22Rv1 (cell line): ENCODE data around the gene FRMPD2.

Source experiments
- H3K27ac ChIP-seq: fragments of 450-650 bp; 2 replicates; pipeline ENCODE4 v1.5.1; 2017
- ZFX ChIP-seq: fragments of 450-650 bp; IDR thresholded peaks from 2 replicates; pipeline ENCODE4 v1.6.1; 2017; ENCODE audit warnings: antibody characterized with exemption, borderline replicate concordance
- TF ChIP-seq, protein P1 (sequence below): fragments of 450-650 bp; IDR thresholded peaks from 2 replicates; pipeline ENCODE4 v1.5.1; 2017; ENCODE audit warnings: mild to moderate bottlenecking

Gene FRMPD2

DNA sequence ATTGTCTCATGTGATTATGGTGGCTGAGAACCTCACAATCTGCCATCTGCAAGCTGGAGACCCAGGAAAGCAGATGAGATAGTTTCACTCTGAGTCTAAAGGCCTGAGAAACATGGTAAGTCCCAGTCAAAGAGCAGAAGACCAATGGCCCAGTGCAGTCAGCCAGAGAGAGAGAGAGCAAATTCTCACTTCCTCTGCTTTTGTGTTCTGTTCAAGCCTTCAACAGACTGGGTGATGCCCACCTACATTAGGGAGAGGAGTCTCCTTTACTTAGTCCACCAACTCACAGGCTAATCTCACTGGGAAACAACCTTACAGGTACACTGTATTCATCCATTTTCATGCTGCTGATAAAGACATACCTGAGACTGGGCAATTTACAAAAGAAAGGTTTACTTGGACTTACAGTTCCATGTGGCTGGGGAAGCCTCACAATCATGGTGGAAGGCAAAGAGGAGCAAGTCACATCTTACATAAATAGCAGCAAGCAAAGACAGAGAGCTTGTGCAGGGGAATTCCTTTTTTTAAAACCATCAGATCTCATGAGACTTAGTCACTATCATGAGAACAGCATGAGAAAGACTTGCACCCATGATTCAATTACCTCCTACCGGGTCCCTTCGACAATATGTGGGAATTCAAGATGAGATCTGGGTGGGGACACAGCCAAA is 4.7 kb upstream of the FRMPD2 start:
- TF ChIP-seq, protein P1, sequence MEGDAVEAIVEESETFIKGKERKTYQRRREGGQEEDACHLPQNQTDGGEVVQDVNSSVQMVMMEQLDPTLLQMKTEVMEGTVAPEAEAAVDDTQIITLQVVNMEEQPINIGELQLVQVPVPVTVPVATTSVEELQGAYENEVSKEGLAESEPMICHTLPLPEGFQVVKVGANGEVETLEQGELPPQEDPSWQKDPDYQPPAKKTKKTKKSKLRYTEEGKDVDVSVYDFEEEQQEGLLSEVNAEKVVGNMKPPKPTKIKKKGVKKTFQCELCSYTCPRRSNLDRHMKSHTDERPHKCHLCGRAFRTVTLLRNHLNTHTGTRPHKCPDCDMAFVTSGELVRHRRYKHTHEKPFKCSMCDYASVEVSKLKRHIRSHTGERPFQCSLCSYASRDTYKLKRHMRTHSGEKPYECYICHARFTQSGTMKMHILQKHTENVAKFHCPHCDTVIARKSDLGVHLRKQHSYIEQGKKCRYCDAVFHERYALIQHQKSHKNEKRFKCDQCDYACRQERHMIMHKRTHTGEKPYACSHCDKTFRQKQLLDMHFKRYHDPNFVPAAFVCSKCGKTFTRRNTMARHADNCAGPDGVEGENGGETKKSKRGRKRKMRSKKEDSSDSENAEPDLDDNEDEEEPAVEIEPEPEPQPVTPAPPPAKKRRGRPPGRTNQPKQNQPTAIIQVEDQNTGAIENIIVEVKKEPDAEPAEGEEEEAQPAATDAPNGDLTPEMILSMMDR = no peak
- TF ChIP-seq ZFX = no peak
- H3K27ac ChIP-seq = no peak overlapping the region

DNA sequence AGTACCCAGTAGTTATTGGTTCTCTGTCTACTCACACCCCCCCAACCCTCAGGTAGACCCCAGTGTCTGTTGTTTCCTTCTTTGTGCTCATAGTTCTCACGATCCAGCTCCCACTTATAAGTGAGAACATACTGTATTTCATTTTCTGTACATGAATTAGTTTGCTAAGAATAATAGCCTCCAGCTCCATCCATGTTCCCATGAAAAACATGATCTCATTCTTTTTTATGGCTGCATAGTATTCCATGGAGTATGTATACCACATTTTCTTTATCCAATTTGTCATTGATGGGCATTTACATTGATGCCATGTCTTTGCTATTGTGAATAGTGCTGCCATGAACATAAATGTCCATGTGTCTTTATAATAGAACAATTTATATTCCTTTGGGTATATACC is 2.6 kb upstream of the FRMPD2 start:
- no peak for TF ChIP-seq ZFX
- TF ChIP-seq, protein P1 = no peak
- no peak overlapping the region for H3K27ac ChIP-seq

DNA sequence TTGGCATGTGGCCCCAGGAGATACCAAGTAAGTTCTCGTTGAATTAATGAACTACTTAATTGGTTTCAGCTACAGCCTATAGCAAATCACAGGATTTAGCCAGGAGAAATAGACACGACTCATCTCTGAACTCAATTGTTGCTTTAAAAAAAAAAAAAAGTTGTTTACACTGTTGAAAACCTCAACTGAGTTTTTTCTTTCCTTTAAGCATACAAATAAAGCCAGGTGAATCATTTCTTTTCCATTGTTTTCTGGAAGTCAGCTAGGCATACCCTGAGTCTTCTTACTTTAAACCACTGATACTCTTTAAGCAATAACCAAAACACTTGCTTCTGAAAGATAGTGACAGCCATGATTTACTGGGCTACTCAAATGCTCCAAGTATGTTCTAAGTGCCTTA is 755 bp downstream of the FRMPD2 start:
- no peak overlapping the region for H3K27ac ChIP-seq
- no peak for TF ChIP-seq ZFX
- TF ChIP-seq, protein P1 = no peak

DNA sequence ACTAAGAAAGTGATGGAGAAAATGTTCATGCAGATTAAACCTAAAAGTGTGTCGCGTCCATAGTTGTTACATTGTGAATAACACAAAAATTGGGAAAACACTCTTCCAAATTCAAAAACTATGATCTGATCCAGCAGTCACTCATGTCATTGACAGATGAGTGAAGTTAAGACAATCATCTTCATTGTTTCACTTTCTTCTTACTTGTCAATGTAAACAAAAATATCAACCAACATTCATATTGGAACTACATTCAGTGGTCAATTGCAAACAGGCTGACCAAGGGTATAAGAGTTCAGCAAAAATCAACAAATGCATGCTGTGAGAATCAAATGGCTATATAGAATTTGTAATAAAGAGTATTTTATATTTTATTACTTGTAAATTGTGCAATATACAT is 1.8 kb downstream of the FRMPD2 start:
- no peak overlapping the region for H3K27ac ChIP-seq
- TF ChIP-seq ZFX = no peak
- TF ChIP-seq, protein P1 = no peak

DNA sequence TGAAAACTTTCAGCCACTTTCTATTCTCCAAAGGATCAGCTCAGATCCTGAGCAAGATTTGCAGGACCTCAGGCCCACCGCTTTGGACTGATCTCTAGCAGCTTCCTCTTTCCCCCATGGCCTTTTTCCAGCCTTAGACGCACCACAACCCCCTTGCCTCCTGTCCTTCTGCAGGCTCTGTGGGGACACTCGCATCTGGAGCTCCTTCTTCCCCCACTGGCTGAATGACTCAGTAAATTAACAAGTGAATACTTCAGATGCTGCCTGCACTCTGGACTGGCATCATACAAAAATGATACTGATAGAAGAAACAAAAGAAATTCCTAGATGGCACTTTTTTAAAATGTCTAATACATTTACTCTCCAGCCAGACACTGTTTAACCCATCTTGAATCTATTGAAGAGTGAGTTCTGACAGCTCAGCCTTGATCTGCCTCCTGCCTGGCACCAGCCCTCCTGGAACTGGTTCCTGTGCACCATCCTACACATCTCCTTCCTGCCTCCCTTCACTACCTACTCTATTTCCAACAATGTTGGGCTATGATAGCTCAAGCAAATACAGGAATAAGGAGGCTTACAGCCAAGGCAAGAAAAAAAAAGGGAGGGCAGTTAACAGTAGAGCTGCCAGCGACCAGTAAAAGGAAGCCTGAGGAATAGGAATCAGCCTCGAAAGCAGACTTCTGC is 3.3 kb downstream of the FRMPD2 start:
- no peak for TF ChIP-seq ZFX
- TF ChIP-seq, protein P1 = no peak
- no peak overlapping the region for H3K27ac ChIP-seq

DNA sequence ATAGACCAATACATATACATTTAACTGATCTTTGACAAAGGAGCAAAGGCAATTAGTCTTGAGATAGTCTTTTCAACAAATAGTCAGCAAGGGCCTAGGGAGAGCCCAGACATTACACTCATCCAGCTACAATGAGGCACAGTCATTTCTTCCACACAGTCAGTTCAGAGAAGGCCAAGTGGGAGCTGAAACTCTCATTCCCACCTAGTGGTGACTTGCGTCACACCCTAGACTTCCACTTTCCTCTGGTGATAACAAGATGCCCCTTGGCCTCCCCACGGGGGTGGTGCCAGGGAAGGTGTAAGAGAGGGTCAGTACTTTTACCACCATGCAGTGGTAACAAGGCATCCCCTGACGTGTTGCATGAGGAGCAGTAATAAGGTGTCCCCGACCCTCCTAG is 8.0 kb downstream of the FRMPD2 start:
- no peak for TF ChIP-seq ZFX
- TF ChIP-seq, protein P1 = no peak
- H3K27ac ChIP-seq = no peak overlapping the region

DNA sequence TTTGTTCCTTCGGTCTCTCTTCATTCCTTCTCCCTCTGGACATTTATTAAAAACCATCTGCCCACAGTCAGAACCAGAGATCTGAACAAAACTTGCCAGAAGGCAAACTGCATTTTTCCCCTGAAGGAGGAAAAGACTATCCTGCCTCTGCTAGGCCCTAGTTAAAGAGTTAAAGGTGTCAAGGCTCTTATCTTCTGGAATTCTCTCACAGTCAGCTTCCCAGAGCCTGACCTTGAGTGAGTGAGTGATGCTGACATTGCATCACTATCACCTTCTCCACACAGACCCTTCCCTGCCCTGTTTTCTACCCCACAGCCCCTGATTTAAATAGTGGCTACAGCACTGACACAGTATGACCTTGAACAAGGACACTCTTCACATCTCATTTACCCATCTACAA is 16.4 kb downstream of the FRMPD2 start:
- no peak for TF ChIP-seq ZFX
- TF ChIP-seq, protein P1 = no peak
- no peak overlapping the region for H3K27ac ChIP-seq
